Gastroesophageal sphincter (tissue), 4 donors: ENCODE measurements around the gene ZNF32. TPM values are rescaled to one million over a fixed set of nuclear protein-coding genes. Genes with fewer than 3 reads are reported as not detected.
A peak's percentile ranks its signal among the peaks of the same experiment; 100 is the strongest.

Experiments
- ATAC-seq: fragments of 150-250 bp; one replicate; pipeline ENCODE4 v1.9.1; 2016; ENCODE audit warnings: mild to moderate bottlenecking, moderate library complexity
- H3K27ac ChIP-seq, 4 donors: fragments of 200-600 bp; sonication (generic) in 3 of 4; 1 replicate in 3 of 4; 2 replicates in 1 of 4; pipeline ENCODE4 v1.5.1; 2016 to 2019
- H3K27me3 ChIP-seq: fragments of 200-600 bp; sonication (generic); one replicate; pipeline ENCODE4 v1.5.1; 2019
- H3K36me3 ChIP-seq, 2 donors: fragments of 200-600 bp; sonication (generic); one replicate each; pipeline ENCODE4 v1.5.1; 2019; ENCODE audit warnings: control low read depth in 1 of 2
- H3K4me1 ChIP-seq, 3 donors: fragments of 200-600 bp; sonication (generic); 1 replicate in 2 of 3; 2 replicates in 1 of 3; pipeline ENCODE4 v1.5.1; 2016 to 2019; ENCODE audit warnings: control low read depth in 2 of 3
- H3K4me3 ChIP-seq, 2 donors: fragments of 200-600 bp; sonication (generic); one replicate each; pipeline ENCODE4 v1.5.1; 2019; ENCODE audit warnings: mild to moderate bottlenecking in 1 of 2, moderate library complexity in 1 of 2
- H3K9me3 ChIP-seq, 3 donors: fragments of 200-600 bp; sonication (generic); one replicate each; pipeline ENCODE4 v1.5.1; 2017 to 2019; ENCODE audit warnings: control low read depth in 2 of 3
- CTCF ChIP-seq, 4 experiments: fragments of 200-600 bp in 2 of 4; fragments of 450-650 bp in 2 of 4; sonication (generic) in 1 of 4; IDR thresholded peaks; one replicate each; pipeline ENCODE4 v1.5.1; 2017 to 2019; ENCODE audit warnings: antibody characterized with exemption in 4 of 4, mild to moderate bottlenecking in 2 of 4, moderate library complexity in 2 of 4
- EP300 ChIP-seq: sonication (generic); formaldehyde crosslinking; IDR thresholded peaks from one replicate; pipeline ENCODE4 v1.6.1; 2017; ENCODE audit warnings: antibody characterized with exemption, mild to moderate bottlenecking
- POLR2A ChIP-seq, 2 donors: fragments of 450-650 bp; IDR thresholded peaks; one replicate each; pipeline ENCODE4 v1.6.1; 2017; ENCODE audit warnings: antibody characterized with exemption in 2 of 2, mild to moderate bottlenecking in 2 of 2, moderate library complexity in 1 of 2
- POLR2AphosphoS5 ChIP-seq: sonication (generic); formaldehyde crosslinking; IDR thresholded peaks from one replicate; pipeline ENCODE4 v1.6.1; 2017; ENCODE audit warnings: antibody characterized with exemption
- WGBS, 2 donors: methylation state at CpG; one replicate each; pipeline ENCODE4 v1.1.5; 2018; ENCODE audit warnings: low coverage in 1 of 2; 5-methylcytosine and 5-hydroxymethylcytosine counted together
- total RNA-seq, 4 donors: library from RNA; depleted of rRNA; stranded (reverse); fragments of >200 nt; gene quantifications; one replicate each; pipeline ENCODE4 v1.1.0, GENCODE V29; 2016

The ZNF32 gene
- total RNA-seq, 4 donors from 2014 or later: 45.8 to 59.8 (median 53.8) TPM

DNA sequence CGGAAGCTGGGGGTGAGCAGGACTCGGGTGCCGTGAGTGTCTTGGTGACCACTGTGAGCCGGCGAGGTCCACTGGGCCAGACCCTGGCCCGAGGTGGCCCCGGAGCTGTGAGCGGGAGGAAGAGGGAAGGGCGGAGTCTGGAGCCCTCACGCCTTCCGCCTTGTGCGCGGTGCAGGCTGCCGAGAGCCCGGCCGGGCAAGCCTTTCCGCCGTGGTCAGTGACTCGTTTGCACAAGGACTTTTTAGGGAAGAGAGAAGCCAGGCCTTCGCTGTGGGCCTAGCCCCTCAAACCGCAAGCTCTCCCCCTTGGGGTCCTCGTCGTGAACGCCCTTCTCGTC lies 40.9 kb upstream of the ZNF32 start:
- H3K4me1 ChIP-seq: peaks cover 0 to 41% (median 5%) of the 10 kb centered on the region in 3 donors
- 2% methylated on average over 20 of the region's 25 CpGs; no CpG with 5 or more reads in 1 of the 2 donors for WGBS, 2 donors
- no peaks in the 10 kb centered on the region for H3K27me3 ChIP-seq
- H3K9me3 ChIP-seq: no peaks in the 10 kb centered on the region
- peak; percentile 76 for ATAC-seq
- TF ChIP-seq CTCF (IDR thresholded peaks at IDR 0.05) (no peak), EP300 (no peak), POLR2AphosphoS5 (peak; percentile 5), POLR2A (IDR thresholded peaks at IDR 0.05) (no peak)
- H3K36me3 ChIP-seq: no peaks in the 10 kb centered on the region
- H3K4me3 ChIP-seq: peak overlapping the region; percentile 39 to 55
- H3K27ac ChIP-seq: peak overlapping the region; percentile 41 to 79 (median 76)

DNA sequence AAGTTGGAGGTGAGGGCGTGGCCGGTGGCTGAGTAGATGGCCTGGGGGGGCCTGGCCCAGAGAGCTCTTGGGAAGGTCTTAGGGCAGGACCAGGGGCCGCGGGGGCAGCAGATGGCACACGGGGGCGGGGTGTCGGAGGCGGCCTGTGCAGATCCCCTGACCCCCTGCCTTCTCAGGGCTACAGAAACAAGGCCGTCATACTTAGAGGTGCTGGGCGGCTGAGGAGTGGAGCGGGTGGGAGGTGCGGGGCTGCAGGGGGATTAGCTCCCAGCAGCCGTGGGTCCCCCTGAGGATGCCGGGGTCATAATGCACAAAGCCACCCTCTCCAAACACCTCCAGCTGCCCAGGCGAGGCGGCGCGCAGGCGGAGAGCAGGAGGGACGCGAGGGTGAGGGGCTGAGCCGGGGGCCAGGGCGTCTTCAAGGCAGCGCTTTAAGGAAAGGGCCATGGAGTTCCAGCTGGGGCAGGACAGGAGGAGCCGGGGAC lies 40.4 kb upstream of the ZNF32 start:
- Histone ChIP-seq H3K27me3 (no peaks in the 10 kb centered on the region), H3K4me3 (peak overlapping the region; percentile 39 to 55), H3K27ac (peak overlapping the region in 2 of 4 donors; percentile 75 to 79), H3K4me1 (peaks cover 0 to 41% (median 5%) of the 10 kb centered on the region in 3 donors), H3K9me3 (no peaks in the 10 kb centered on the region), H3K36me3 (no peaks in the 10 kb centered on the region)
- TF ChIP-seq POLR2AphosphoS5: no peak
- TF ChIP-seq POLR2A (IDR thresholded peaks at IDR 0.05): no peak
- no peak for TF ChIP-seq CTCF (IDR thresholded peaks at IDR 0.05)
- no peak for TF ChIP-seq EP300
- ATAC-seq: no peak
- WGBS, 2 donors: 71 to 86% methylated on average over 4 to 5 of the region's 25 CpGs

- Histone ChIP-seq H3K36me3 (no peaks in the 10 kb centered on the region), H3K27me3 (no peaks in the 10 kb centered on the region), H3K4me1 (peaks cover 0 to 41% (median 5%) of the 10 kb centered on the region in 3 donors), H3K4me3 (no peak overlapping the region), H3K9me3 (no peaks in the 10 kb centered on the region), H3K27ac (no peak overlapping the region)
- TF ChIP-seq CTCF (IDR thresholded peaks at IDR 0.05): no peak
- TF ChIP-seq POLR2AphosphoS5: no peak
- TF ChIP-seq EP300: no peak
- no peak for TF ChIP-seq POLR2A (IDR thresholded peaks at IDR 0.05)
- 92 to 100% methylated on average over 2 to 5 of the region's 16 CpGs for whole genome bisulfite sequencing, 2 donors
- ATAC-seq: no peak
Measured at GRCh38 chr10:43688348-43688892, 39.7 kb upstream of the ZNF32 start.

DNA sequence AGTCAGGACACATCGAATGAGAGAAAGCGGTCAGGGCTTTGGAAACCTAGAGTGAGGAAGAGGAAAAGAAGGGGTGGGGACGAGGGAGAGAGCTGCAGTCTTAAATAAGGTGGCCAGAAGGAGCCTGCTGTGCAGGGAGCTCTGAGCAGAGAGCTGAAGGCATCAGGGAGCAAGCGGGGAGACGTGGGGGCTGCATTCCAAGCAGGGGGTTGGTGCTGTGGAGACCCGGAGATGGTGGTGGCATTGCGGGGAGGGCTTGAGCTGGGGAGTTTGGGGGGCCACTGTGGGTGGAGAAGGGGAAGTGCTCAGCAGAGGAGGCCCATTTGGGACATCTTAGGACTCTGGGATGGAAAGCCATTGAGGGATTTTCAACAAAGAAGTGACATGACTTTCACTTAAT lies 38.7 kb upstream of the ZNF32 start:
- WGBS, 2 donors: 86 to 88% methylated on average over 3 to 7 of the region's 7 CpGs
- ATAC-seq: no peak

More for the DNA sequence above, 38.7 kb upstream of the ZNF32 start:
- H3K4me3 ChIP-seq: no peak overlapping the region
- no peak overlapping the region for H3K27ac ChIP-seq
- no peaks in the 10 kb centered on the region for H3K36me3 ChIP-seq
- no peaks in the 10 kb centered on the region for H3K9me3 ChIP-seq
- H3K27me3 ChIP-seq: no peaks in the 10 kb centered on the region
- peaks cover 0 to 41% (median 5%) of the 10 kb centered on the region in 3 donors for H3K4me1 ChIP-seq
- no peak for TF ChIP-seq POLR2AphosphoS5
- no peak for TF ChIP-seq POLR2A (IDR thresholded peaks at IDR 0.05)
- no peak for TF ChIP-seq CTCF (IDR thresholded peaks at IDR 0.05)
- TF ChIP-seq EP300: no peak
